ENCODE data around the gene EIPR1. TPM values are rescaled to one million over a fixed set of nuclear protein-coding genes. Genes with fewer than 3 reads are reported as not detected.
"Not testable (repeated sequence)": the region's sequence is repeated elsewhere in the genome, so short reads cannot be mapped to it uniquely, and the experiment has no call there.

The EIPR1 gene
- total RNA-seq, 8 experiments from 2014 or later = 27.8 to 41.7 (median 33.5) TPM

- in situ Hi-C loops (cut with MboI; ENCODE audit: low pct_unique_long_range_greater_than_20kb in 2 of 9, low sequenced_read_pairs in 9 of 9, unreplicated experiment in 9 of 9); ATAC-seq (replicated peaks in 6 of 8); H3K4me1 ChIP-seq (replicated peaks in 1 of 2); H3K27ac ChIP-seq; H3K4me3 ChIP-seq: not testable (repeated sequence)
- no CpG with 5 or more reads among the region's 34 CpGs for WGBS, 10 experiments
Measured at GRCh38 chr2:3369340-3370181, 8.1 kb downstream of the EIPR1 start.

GRCh38 chr2:3368261-3368722 lies 9.3 kb downstream of the EIPR1 start:
- Histone ChIP-seq H3K4me3 (no peak overlapping the region), H3K27ac (no peak overlapping the region), H3K4me1 (replicated peaks in 1 of 2) (peaks cover 5 to 6% of the 10 kb centered on the region in 2 donors)
- no peak for ATAC-seq (replicated peaks in 6 of 8)
- WGBS, 10 experiments = 91 to 100% (median 96%) methylated on average over 1 to 4 of the region's 4 CpGs; no CpG with 5 or more reads in 3 of the 10 experiments
- in situ Hi-C loops (cut with MboI; ENCODE audit: low pct_unique_long_range_greater_than_20kb in 2 of 9, low sequenced_read_pairs in 9 of 9, unreplicated experiment in 9 of 9) = no loop called here

- no peak overlapping the region for H3K4me3 ChIP-seq
- peak in 1 of 8 experiments; percentile 34 for ATAC-seq (replicated peaks in 6 of 8)
- peak overlapping the region; percentile 20 to 39 for H3K27ac ChIP-seq
- H3K4me1 ChIP-seq (replicated peaks in 1 of 2) = peaks cover 9 to 15% of the 10 kb centered on the region in 2 donors
- 52 to 100% (median 87%) methylated on average over 1 to 5 of the region's 5 CpGs; no CpG with 5 or more reads in 3 of the 10 experiments for WGBS, 10 experiments
- in situ Hi-C loops (cut with MboI; ENCODE audit: low pct_unique_long_range_greater_than_20kb in 2 of 9, low sequenced_read_pairs in 9 of 9, unreplicated experiment in 9 of 9) = no loop called here
Measured at GRCh38 chr2:3365219-3365618, 12.4 kb downstream of the EIPR1 start.

GRCh38 chr2:3361518-3362389 lies 15.9 kb downstream of the EIPR1 start:
- no peak for ATAC-seq (replicated peaks in 6 of 8)
- in situ Hi-C loops (cut with MboI; ENCODE audit: low pct_unique_long_range_greater_than_20kb in 2 of 9, low sequenced_read_pairs in 9 of 9, unreplicated experiment in 9 of 9) = no loop called here
- H3K4me3 ChIP-seq = no peak overlapping the region
- peaks cover 9 to 15% of the 10 kb centered on the region in 2 donors for H3K4me1 ChIP-seq (replicated peaks in 1 of 2)
- 80 to 100% (median 89%) methylated on average over 1 to 9 of the region's 17 CpGs; no CpG with 5 or more reads in 2 of the 10 experiments for WGBS, 10 experiments
- H3K27ac ChIP-seq = no peak overlapping the region

- in situ Hi-C loops (cut with MboI; ENCODE audit: low pct_unique_long_range_greater_than_20kb in 2 of 9, low sequenced_read_pairs in 9 of 9, unreplicated experiment in 9 of 9) = no loop called here
- no peak overlapping the region for H3K4me3 ChIP-seq
- WGBS, 10 experiments = 17 to 100% (median 94%) methylated on average over 1 to 8 of the region's 8 CpGs
Measured at GRCh38 chr2:3357926-3358325, 19.7 kb downstream of the EIPR1 start.

GRCh38 chr2:3357446-3357845 lies 20.2 kb downstream of the EIPR1 start:
- H3K4me3 ChIP-seq; in situ Hi-C loops (cut with MboI; ENCODE audit: low pct_unique_long_range_greater_than_20kb in 2 of 9, low sequenced_read_pairs in 9 of 9, unreplicated experiment in 9 of 9); H3K4me1 ChIP-seq (replicated peaks in 1 of 2); H3K27ac ChIP-seq; ATAC-seq (replicated peaks in 6 of 8): not testable (repeated sequence)
- 76 to 100% (median 93%) methylated on average over 1 to 2 of the region's 2 CpGs; no CpG with 5 or more reads in 3 of the 10 experiments for WGBS, 10 experiments

More at GRCh38 chr2:3357926-3358325, 19.7 kb downstream of the EIPR1 start:
- ATAC-seq (replicated peaks in 6 of 8) = no peak
- peaks cover 5 to 9% of the 10 kb centered on the region in 2 donors for H3K4me1 ChIP-seq (replicated peaks in 1 of 2)
- no peak overlapping the region for H3K27ac ChIP-seq

- Histone ChIP-seq H3K4me3 (no peak overlapping the region), H3K4me1 (replicated peaks in 1 of 2) (peaks cover 0 to 3% of the 10 kb centered on the region in 2 donors), H3K27ac (no peak overlapping the region)
- WGBS, 10 experiments = 50 to 100% (median 60%) methylated on average over 1 to 2 of the region's 2 CpGs; no CpG with 5 or more reads in 5 of the 10 experiments
- in situ Hi-C loops (cut with MboI; ENCODE audit: low pct_unique_long_range_greater_than_20kb in 2 of 9, low sequenced_read_pairs in 9 of 9, unreplicated experiment in 9 of 9) = no loop called here
- peak in 2 of 8 experiments; percentile 63 to 71 for ATAC-seq (replicated peaks in 6 of 8)
Measured at GRCh38 chr2:3356799-3357198, 20.8 kb downstream of the EIPR1 start.

GRCh38 chr2:3355951-3356569 lies 21.6 kb downstream of the EIPR1 start:
- Histone ChIP-seq H3K4me3 (no peak overlapping the region), H3K27ac (no peak overlapping the region), H3K4me1 (replicated peaks in 1 of 2) (peaks cover 0 to under 1% of the 10 kb centered on the region in 2 donors)
- 78 to 100% (median 93%) methylated on average over 1 to 7 of the region's 8 CpGs; no CpG with 5 or more reads in 2 of the 10 experiments for WGBS, 10 experiments
- in situ Hi-C loops (cut with MboI; ENCODE audit: low pct_unique_long_range_greater_than_20kb in 2 of 9, low sequenced_read_pairs in 9 of 9, unreplicated experiment in 9 of 9) = no loop called here
- ATAC-seq (replicated peaks in 6 of 8) = no peak

GRCh38 chr2:3354986-3355385 lies 22.6 kb downstream of the EIPR1 start:
- Histone ChIP-seq H3K4me1 (replicated peaks in 1 of 2) (no peaks in the 10 kb centered on the region), H3K27ac (no peak overlapping the region), H3K4me3 (no peak overlapping the region)
- in situ Hi-C loops (cut with MboI; ENCODE audit: low pct_unique_long_range_greater_than_20kb in 2 of 9, low sequenced_read_pairs in 9 of 9, unreplicated experiment in 9 of 9) = no loop called here
- WGBS, 10 experiments = 85 to 100% (median 100%) methylated on average over 1 to 3 of the region's 3 CpGs; no CpG with 5 or more reads in 4 of the 10 experiments
- ATAC-seq (replicated peaks in 6 of 8) = no peak

- H3K4me1 ChIP-seq (replicated peaks in 1 of 2) = peaks cover 11 to 20% of the 10 kb centered on the region in 2 donors
- in situ Hi-C loops (cut with MboI; ENCODE audit: low pct_unique_long_range_greater_than_20kb in 2 of 9, low sequenced_read_pairs in 9 of 9, unreplicated experiment in 9 of 9) = no loop called here
- 20 to 100% (median 72%) methylated on average over 1 to 6 of the region's 13 CpGs; no CpG with 5 or more reads in 3 of the 10 experiments for WGBS, 10 experiments
- H3K27ac ChIP-seq = peak overlapping the region; percentile 65 to 82
- peak in 5 of 8 experiments; percentile 83 to 92 (median 89) for ATAC-seq (replicated peaks in 6 of 8)
- no peak overlapping the region for H3K4me3 ChIP-seq
Measured at GRCh38 chr2:3349211-3349693, 28.4 kb downstream of the EIPR1 start.

GRCh38 chr2:3348767-3349166 lies 28.9 kb downstream of the EIPR1 start:
- Histone ChIP-seq H3K27ac (peak overlapping the region; percentile 65 to 82), H3K4me1 (replicated peaks in 1 of 2) (peaks cover 11 to 20% of the 10 kb centered on the region in 2 donors), H3K4me3 (no peak overlapping the region)
- peak in 5 of 8 experiments; percentile 46 to 73 (median 58) for ATAC-seq (replicated peaks in 6 of 8)
- in situ Hi-C loops (cut with MboI; ENCODE audit: low pct_unique_long_range_greater_than_20kb in 2 of 9, low sequenced_read_pairs in 9 of 9, unreplicated experiment in 9 of 9) = no loop called here
- 60 to 89% (median 80%) methylated on average over 1 to 7 of the region's 12 CpGs; no CpG with 5 or more reads in 5 of the 10 experiments for WGBS, 10 experiments

- H3K4me1 ChIP-seq (replicated peaks in 1 of 2) = peaks cover 11 to 20% of the 10 kb centered on the region in 2 donors
- no peak overlapping the region for H3K27ac ChIP-seq
- H3K4me3 ChIP-seq = no peak overlapping the region
- no peak for ATAC-seq (replicated peaks in 6 of 8)
- in situ Hi-C loops (cut with MboI; ENCODE audit: low pct_unique_long_range_greater_than_20kb in 2 of 9, low sequenced_read_pairs in 9 of 9, unreplicated experiment in 9 of 9) = no loop called here
- 83 to 100% (median 92%) methylated on average over 1 to 6 of the region's 7 CpGs; no CpG with 5 or more reads in 2 of the 10 experiments for WGBS, 10 experiments
Measured at GRCh38 chr2:3345621-3346020, 32.0 kb downstream of the EIPR1 start.
